SH-SY5Y (cell line): ENCODE measurements around the gene NEIL3.

ENCODE experiments used
- GATA2 ChIP-seq: IDR thresholded peaks from 2 replicates; pipeline ENCODE4 v1.6.1; 2011; ENCODE audit warnings: mild to moderate bottlenecking, low read depth, low read length
- GATA3 ChIP-seq: IDR thresholded peaks from 2 replicates; pipeline ENCODE4 v1.6.1; 2011; ENCODE audit warnings: low read depth, mild to moderate bottlenecking, low read length, moderate library complexity

- no peak for TF ChIP-seq GATA2
- no peak for TF ChIP-seq GATA3
Measured at GRCh38 chr4:177309522-177310371, at the start of gene NEIL3.
